SK-N-SH (cell line): Measurements from ENCODE around the gene C3orf33. TPM values are rescaled to one million over a fixed set of nuclear protein-coding genes. Genes with fewer than 3 reads are reported as not detected.

ENCODE experiments used
- CTCF ChIA-PET: fragments of 300-600, 350-600 bp; formaldehyde crosslinking; extraction: SDS; loops from one replicate; lab custom pipeline; 2021; lab: Yijun Ruan, JAX
- POLR2A ChIA-PET: fragments of 350-600 bp; sonication (Branson Sonifier 250); formaldehyde crosslinking; extraction: SDS; loops from one replicate; lab custom pipeline; 2020; ENCODE audit warnings: antibody characterized with exemption, inconsistent platforms; lab: Yijun Ruan, JAX
- DNase-seq: peaks from one replicate; pipeline ENCODE4 v3.0.0; 2012
- H2AFZ ChIP-seq: fragments of 200-600 bp; sonication (generic); 2 replicates; pipeline ENCODE4 v1.8.1; 2016; ENCODE audit warnings: antibody characterized with exemption, mild to moderate bottlenecking, low read depth
- H3F3A ChIP-seq: fragments of 200-600 bp; sonication (generic); replicated peaks from 2 replicates; pipeline ENCODE3; 2016; ENCODE audit warnings: antibody characterized with exemption, mild to moderate bottlenecking; ENCODE audit not compliant: insufficient read depth
- H3K27ac ChIP-seq, 2 experiments: fragments of 200-500 bp in 1 of 2; fragments of 200-600 bp in 1 of 2; sonication (Bioruptor generic) in 1 of 2; sonication (generic), shearing (Covaris generic) in 1 of 2; 2 replicates each; pipeline versions ENCODE4 v1.5.1 to v1.6.1; 2014 to 2016; ENCODE audit warnings: low read depth in 2 of 2, inconsistent platforms in 1 of 2, low read length in 1 of 2, mild to moderate bottlenecking in 1 of 2, mixed read lengths in 1 of 2
- H3K27me3 ChIP-seq: fragments of 200-600 bp; sonication (generic), shearing (Covaris generic); 2 replicates; pipeline ENCODE4 v1.6.1; 2016; ENCODE audit warnings: mixed run types; ENCODE audit not compliant: insufficient read depth
- H3K36me3 ChIP-seq, 2 experiments: fragments of 200-500 bp in 1 of 2; fragments of 200-600 bp in 1 of 2; sonication (Bioruptor generic) in 1 of 2; sonication (generic) in 1 of 2; replicated peaks in 1 of 2; 2 replicates each; pipeline versions ENCODE3 to v1.5.1; 2014 to 2016; ENCODE audit warnings: low read length in 1 of 2, mild to moderate bottlenecking in 1 of 2; ENCODE audit not compliant: insufficient read depth in 2 of 2, control insufficient read depth in 1 of 2
- H3K4me1 ChIP-seq, 2 experiments: fragments of 200-500 bp in 1 of 2; fragments of 200-600 bp in 1 of 2; sonication (Bioruptor generic) in 1 of 2; sonication (generic), shearing (Covaris generic) in 1 of 2; 2 replicates each; pipeline versions ENCODE4 v1.5.1 to v1.6.1; 2014 to 2016; ENCODE audit warnings: low read depth in 1 of 2, low read length in 1 of 2, mixed run types in 1 of 2; ENCODE audit not compliant: insufficient read depth in 2 of 2, control insufficient read depth in 1 of 2
- H3K4me2 ChIP-seq: fragments of 200-600 bp; sonication (generic), shearing (Covaris generic); 2 replicates; pipeline ENCODE4 v1.6.1; 2017; ENCODE audit warnings: mixed run types
- H3K4me3 ChIP-seq, 2 experiments: fragments of 200-500 bp in 1 of 2; fragments of 200-600 bp in 1 of 2; sonication (Bioruptor generic) in 1 of 2; sonication (generic), shearing (Covaris generic) in 1 of 2; 2 replicates each; pipeline versions ENCODE4 v1.5.1 to v1.8.1; 2014 to 2016; ENCODE audit warnings: low read depth in 2 of 2, inconsistent platforms in 1 of 2, low read length in 1 of 2, mild to moderate bottlenecking in 1 of 2, mixed read lengths in 1 of 2, moderate library complexity in 1 of 2
- H3K79me2 ChIP-seq: fragments of 200-600 bp; sonication (generic); 2 replicates; pipeline ENCODE4 v1.8.1; 2017; ENCODE audit warnings: mild to moderate bottlenecking; ENCODE audit not compliant: insufficient read depth
- H3K9ac ChIP-seq: fragments of 200-600 bp; sonication (generic); 2 replicates; pipeline ENCODE4 v1.6.1; 2017; ENCODE audit warnings: mixed run types
- H3K9me2 ChIP-seq: fragments of 200-600 bp; sonication (generic); 2 replicates; pipeline ENCODE4 v1.6.1; 2017; ENCODE audit warnings: mixed run types
- H3K9me3 ChIP-seq: fragments of 200-600 bp; sonication (generic); 2 replicates; pipeline ENCODE4 v1.6.1; 2017; ENCODE audit warnings: mixed run types, mild to moderate bottlenecking, moderate library complexity
- H4K20me1 ChIP-seq: fragments of 200-600 bp; sonication (generic); 2 replicates; pipeline ENCODE4 v1.6.1; 2017; ENCODE audit warnings: mild to moderate bottlenecking, mixed run types; ENCODE audit not compliant: insufficient read depth
- CHD2 ChIP-seq: fragments of 150-350 bp; IDR thresholded peaks from 2 replicates; pipeline ENCODE4 v1.6.1; 2018; ENCODE audit warnings: low read length; ENCODE audit not compliant: partially characterized antibody
- ELF1 ChIP-seq: IDR thresholded peaks from 2 replicates; pipeline ENCODE4 v1.4.0; 2012
- EP300 ChIP-seq, 2 experiments: IDR thresholded peaks; 2 replicates each; pipeline versions ENCODE4 v1.4.0 to v1.6.1; 2012; ENCODE audit warnings: borderline replicate concordance in 1 of 2, low read depth in 1 of 2, low read length in 1 of 2
- FOSL2 ChIP-seq: IDR thresholded peaks from 2 replicates; pipeline ENCODE4 v1.4.0; 2012; ENCODE audit warnings: low read depth, mild to moderate bottlenecking, moderate library complexity, borderline replicate concordance
- FOXJ3 ChIP-seq: sonication (generic); formaldehyde crosslinking; IDR thresholded peaks from 2 replicates; pipeline ENCODE4 v1.5.1; 2020; ENCODE audit warnings: mild to moderate bottlenecking, missing genetic modification reagents
- FOXM1 ChIP-seq: IDR thresholded peaks from 2 replicates; pipeline ENCODE4 v1.4.0; 2012; ENCODE audit warnings: low read depth, mild to moderate bottlenecking
- GABPA ChIP-seq: IDR thresholded peaks from 2 replicates; pipeline ENCODE4 v1.4.0; 2012; ENCODE audit warnings: low read depth, mild to moderate bottlenecking
- IRF3 ChIP-seq: fragments of 150-350 bp; IDR thresholded peaks from 2 replicates; pipeline ENCODE4 v1.6.1; 2016; ENCODE audit warnings: mild to moderate bottlenecking, low read depth, low read length
- JUND ChIP-seq: IDR thresholded peaks from 2 replicates; pipeline ENCODE4 v1.4.0; 2012
- MAX ChIP-seq: IDR thresholded peaks from 2 replicates; pipeline ENCODE4 v1.4.0; 2012; ENCODE audit warnings: low read depth
- MEF2A ChIP-seq: IDR thresholded peaks from 2 replicates; pipeline ENCODE4 v1.4.0; 2012; ENCODE audit warnings: low read depth, borderline replicate concordance
- POLR2AphosphoS5 ChIP-seq: IDR thresholded peaks from 2 replicates; pipeline ENCODE4 v1.6.1; 2012; ENCODE audit warnings: low read depth, low read length
- RAD21 ChIP-seq: IDR thresholded peaks from 2 replicates; pipeline ENCODE4 v1.6.1; 2012; ENCODE audit warnings: mild to moderate bottlenecking, low read length
- REST ChIP-seq: IDR thresholded peaks from 2 replicates; pipeline ENCODE4 v1.6.1; 2012; ENCODE audit warnings: mild to moderate bottlenecking, low read depth, low read length, moderate library complexity
- RXRA ChIP-seq: IDR thresholded peaks from 2 replicates; pipeline ENCODE4 v1.4.0; 2012; ENCODE audit warnings: low read depth, mild to moderate bottlenecking, borderline replicate concordance
- SIN3A ChIP-seq: IDR thresholded peaks from 2 replicates; pipeline ENCODE4 v1.6.1; 2012; ENCODE audit warnings: low read depth, mild to moderate bottlenecking, low read length, moderate library complexity, borderline replicate concordance
- USF1 ChIP-seq: IDR thresholded peaks from 2 replicates; pipeline ENCODE4 v1.4.0; 2012; ENCODE audit warnings: low read depth, borderline replicate concordance
- USF2 ChIP-seq: fragments of 150-350 bp; IDR thresholded peaks from 2 replicates; pipeline ENCODE4 v1.6.1; 2017; ENCODE audit warnings: antibody characterized with exemption, low read length, low read depth, borderline replicate concordance
- WGBS: methylation state at CpG from one replicate; pipeline ENCODE4 v1.1.6; 2017; ENCODE audit warnings: low lambda C conversion rate; 5-methylcytosine and 5-hydroxymethylcytosine counted together
- polyA plus RNA-seq, 3 experiments: library from polyadenylated mRNA; depleted of rRNA; stranded (reverse); fragments of >200 nt; gene quantifications; 2 replicates each; pipeline ENCODE4 v1.2.3, GENCODE V29; 2012

C3orf33 gene
- polyA plus RNA-seq, 1 of the 3 experiments (the other 2 are of a cell fraction): 2.9 TPM

GRCh38 chr3:155843569-155843968 lies 37.5 kb upstream of the C3orf33 start (continued):
- TF ChIP-seq IRF3 (no peak), JUND (no peak), GABPA (no peak), CHD2 (no peak), REST (no peak), SIN3A (no peak)

GRCh38 chr3:155835341-155836071 lies 29.4 kb upstream of the C3orf33 start:
- Histone ChIP-seq H3K27ac (no peak overlapping the region), H3K4me2 (no peak overlapping the region), H3K79me2 (peaks cover 33% of the 10 kb centered on the region), H3K9me2 (no peaks in the 10 kb centered on the region), H3F3A (peaks cover 11% of the 10 kb centered on the region), H3K4me1 (no peaks in the 10 kb centered on the region; a peak in 1 of 4 replicates), H3K9me3 (no peaks in the 10 kb centered on the region), H3K9ac (no peak overlapping the region), H2AFZ (no peak overlapping the region), H3K36me3 (peaks cover 6 to 29% of the 10 kb centered on the region in 2 experiments), H3K4me3 (no peak overlapping the region), H3K27me3 (no peaks in the 10 kb centered on the region), H4K20me1 (no peaks in the 10 kb centered on the region)
- ChIA-PET CTCF (interaction anchor here (1.2 kb wide), 1 partner anchor 30 kb away, joined by 5 read pairs; the partner anchor contains the start of gene C3orf33), POLR2A (no interaction called here)
- WGBS: 91% methylated on average over 9 of the region's 9 CpGs
- no peak for TF ChIP-seq MAX
- TF ChIP-seq REST: no peak
- TF ChIP-seq RXRA: no peak
- no peak for TF ChIP-seq CHD2
- no peak for TF ChIP-seq FOSL2
- TF ChIP-seq USF1: no peak
- TF ChIP-seq ELF1: no peak
- no peak for TF ChIP-seq EP300 (IDR thresholded peaks at IDR 0.05; ENCODE audit: borderline replicate concordance in 1 of 2, low read depth in 1 of 2, low read length in 1 of 2)
- TF ChIP-seq FOXJ3 (CRISPR knock-in tag): no peak
- TF ChIP-seq MEF2A: no peak
- no peak for TF ChIP-seq RAD21
- TF ChIP-seq FOXM1: no peak
- no peak for TF ChIP-seq USF2
- no peak for TF ChIP-seq POLR2AphosphoS5
- no peak for DNase-seq
